GM13976 (cell line): ENCODE results near the gene PON2.

Experiments
- DNase-seq: peaks from one replicate; pipeline ENCODE4 v3.0.0; 2012; ENCODE audit warnings: low spot score
- in situ Hi-C: fragments of 300-500 bp; cut with MboI; formaldehyde crosslinking; loops from one replicate; pipeline ENCODE4 v1.12.0; 2022; ENCODE audit warnings: low sequenced_read_pairs, mixed read lengths, inconsistent platforms; ENCODE audit not compliant: unreplicated experiment
- TF ChIP-seq, protein P1 (sequence below): IDR thresholded peaks from 2 replicates; pipeline ENCODE4 v1.5.1; 2012; ENCODE audit warnings: borderline replicate concordance, mild to moderate bottlenecking; ENCODE audit not compliant: insufficient read depth; ENCODE audit errors: extremely low read depth, missing control alignments, control extremely low read depth

Gene PON2

GRCh38 chr7:95373323-95373722 lies 61.5 kb downstream of the PON2 start:
- in situ Hi-C loops, result no loop called here
- DNase-seq, result no peak
- TF ChIP-seq, protein P1, sequence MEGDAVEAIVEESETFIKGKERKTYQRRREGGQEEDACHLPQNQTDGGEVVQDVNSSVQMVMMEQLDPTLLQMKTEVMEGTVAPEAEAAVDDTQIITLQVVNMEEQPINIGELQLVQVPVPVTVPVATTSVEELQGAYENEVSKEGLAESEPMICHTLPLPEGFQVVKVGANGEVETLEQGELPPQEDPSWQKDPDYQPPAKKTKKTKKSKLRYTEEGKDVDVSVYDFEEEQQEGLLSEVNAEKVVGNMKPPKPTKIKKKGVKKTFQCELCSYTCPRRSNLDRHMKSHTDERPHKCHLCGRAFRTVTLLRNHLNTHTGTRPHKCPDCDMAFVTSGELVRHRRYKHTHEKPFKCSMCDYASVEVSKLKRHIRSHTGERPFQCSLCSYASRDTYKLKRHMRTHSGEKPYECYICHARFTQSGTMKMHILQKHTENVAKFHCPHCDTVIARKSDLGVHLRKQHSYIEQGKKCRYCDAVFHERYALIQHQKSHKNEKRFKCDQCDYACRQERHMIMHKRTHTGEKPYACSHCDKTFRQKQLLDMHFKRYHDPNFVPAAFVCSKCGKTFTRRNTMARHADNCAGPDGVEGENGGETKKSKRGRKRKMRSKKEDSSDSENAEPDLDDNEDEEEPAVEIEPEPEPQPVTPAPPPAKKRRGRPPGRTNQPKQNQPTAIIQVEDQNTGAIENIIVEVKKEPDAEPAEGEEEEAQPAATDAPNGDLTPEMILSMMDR, result no peak

GRCh38 chr7:95368235-95368634 lies 66.6 kb downstream of the PON2 start:
- in situ Hi-C loops, result no loop called here
- TF ChIP-seq, protein P1, result no peak
- DNase-seq, result no peak

DNA sequence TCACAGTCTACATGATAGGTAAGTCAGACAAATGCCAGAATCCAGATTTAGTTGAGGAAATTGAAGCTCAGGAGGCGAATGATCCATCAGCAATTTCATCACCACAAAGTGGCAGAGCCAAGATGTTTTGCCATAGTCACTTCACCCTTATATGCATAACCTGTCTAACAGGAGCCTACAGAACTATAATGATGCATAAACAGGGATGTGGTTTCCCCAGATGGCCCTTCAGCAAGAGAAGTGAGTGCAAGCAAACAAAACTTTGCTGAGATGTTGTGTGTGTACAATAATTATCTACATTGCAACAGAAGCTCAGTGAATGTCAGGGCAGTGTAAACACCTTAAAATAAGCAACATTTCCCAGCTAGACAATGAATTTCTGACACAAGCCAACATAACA lies 67.2 kb downstream of the PON2 start:
- no peak for DNase-seq
- in situ Hi-C loops, result no loop called here
- TF ChIP-seq, protein P1, result no peak

DNA sequence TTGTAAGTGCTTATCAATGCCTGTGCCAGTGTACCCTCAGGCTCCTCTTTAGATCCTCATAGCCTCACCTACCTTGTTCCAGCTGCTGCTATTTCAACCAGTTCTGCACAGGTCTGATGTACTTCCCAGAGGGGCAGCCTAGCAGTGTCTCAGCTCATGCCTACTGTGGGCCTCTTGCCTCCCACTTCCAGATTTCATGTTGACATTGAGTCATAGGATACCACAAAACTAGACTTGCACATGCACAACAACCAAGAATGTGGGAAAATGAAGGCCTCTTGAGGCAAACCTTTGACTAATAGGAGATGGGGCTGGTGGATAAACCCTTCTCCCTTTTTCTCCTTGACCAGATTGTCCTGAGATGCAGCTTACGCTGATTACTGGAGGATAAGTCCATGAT lies 69.7 kb downstream of the PON2 start:
- TF ChIP-seq, protein P1, result no peak
- no peak for DNase-seq
- in situ Hi-C loops, result no loop called here

GRCh38 chr7:95357623-95358022 lies 77.2 kb downstream of the PON2 start:
- in situ Hi-C loops, result no loop called here
- TF ChIP-seq, protein P1, result no peak
- no peak for DNase-seq
